Ascending aorta (tissue), 2 donors: Measurements from ENCODE around the gene TEX101. TPM values are rescaled to one million over a fixed set of nuclear protein-coding genes. Genes with fewer than 3 reads are reported as not detected.

Source experiments
- DNase-seq, 2 donors: peaks; one replicate each; pipeline ENCODE4 v3.0.0-alpha.2; 2019; ENCODE audit warnings: low spot score in 2 of 2
- H3K27ac ChIP-seq, 2 donors: fragments of 200-600 bp; sonication (generic); one replicate each; pipeline ENCODE4 v1.5.1; 2016 to 2017; ENCODE audit warnings: mild to moderate bottlenecking in 1 of 2
- H3K27me3 ChIP-seq: fragments of 200-600 bp; sonication (generic); one replicate; pipeline ENCODE4 v1.5.1; 2017
- H3K36me3 ChIP-seq, 2 donors: fragments of 200-600 bp; sonication (generic); one replicate each; pipeline ENCODE4 v1.5.1; 2016
- H3K4me1 ChIP-seq, 2 donors: fragments of 200-600 bp; sonication (generic); one replicate each; pipeline ENCODE4 v1.5.1; 2016 to 2017; ENCODE audit warnings: mild to moderate bottlenecking in 1 of 2
- H3K4me3 ChIP-seq, 2 donors: fragments of 200-600 bp; sonication (generic); one replicate each; pipeline ENCODE4 v1.5.1; 2016 to 2017; ENCODE audit warnings: mild to moderate bottlenecking in 1 of 2
- H3K9me3 ChIP-seq, 2 donors: fragments of 200-600 bp; sonication (generic); one replicate each; pipeline ENCODE4 v1.5.1; 2016
- intact Hi-C: fragments of 100-400 bp; cut with DNase I; formaldehyde crosslinking; loops from one replicate; pipeline ENCODE4 v1.15.1; 2023
- total RNA-seq: library from RNA; depleted of rRNA; stranded (reverse); fragments of >200 nt; gene quantifications from one replicate; pipeline ENCODE4 v1.1.0, GENCODE V29; 2016
- TF ChIP-seq, protein P1 (sequence below), 3 experiments: fragments of 200-600 bp in 2 of 3; fragments of 450-650 bp in 1 of 3; sonication (generic) in 2 of 3; IDR thresholded peaks; one replicate each; pipeline ENCODE4 v1.5.1; 2016 to 2019; ENCODE audit warnings: antibody characterized with exemption in 3 of 3, mild to moderate bottlenecking in 1 of 3, moderate library complexity in 1 of 3

Gene TEX101
- total RNA-seq, 1 donor from 2014 or later = not detected

DNA sequence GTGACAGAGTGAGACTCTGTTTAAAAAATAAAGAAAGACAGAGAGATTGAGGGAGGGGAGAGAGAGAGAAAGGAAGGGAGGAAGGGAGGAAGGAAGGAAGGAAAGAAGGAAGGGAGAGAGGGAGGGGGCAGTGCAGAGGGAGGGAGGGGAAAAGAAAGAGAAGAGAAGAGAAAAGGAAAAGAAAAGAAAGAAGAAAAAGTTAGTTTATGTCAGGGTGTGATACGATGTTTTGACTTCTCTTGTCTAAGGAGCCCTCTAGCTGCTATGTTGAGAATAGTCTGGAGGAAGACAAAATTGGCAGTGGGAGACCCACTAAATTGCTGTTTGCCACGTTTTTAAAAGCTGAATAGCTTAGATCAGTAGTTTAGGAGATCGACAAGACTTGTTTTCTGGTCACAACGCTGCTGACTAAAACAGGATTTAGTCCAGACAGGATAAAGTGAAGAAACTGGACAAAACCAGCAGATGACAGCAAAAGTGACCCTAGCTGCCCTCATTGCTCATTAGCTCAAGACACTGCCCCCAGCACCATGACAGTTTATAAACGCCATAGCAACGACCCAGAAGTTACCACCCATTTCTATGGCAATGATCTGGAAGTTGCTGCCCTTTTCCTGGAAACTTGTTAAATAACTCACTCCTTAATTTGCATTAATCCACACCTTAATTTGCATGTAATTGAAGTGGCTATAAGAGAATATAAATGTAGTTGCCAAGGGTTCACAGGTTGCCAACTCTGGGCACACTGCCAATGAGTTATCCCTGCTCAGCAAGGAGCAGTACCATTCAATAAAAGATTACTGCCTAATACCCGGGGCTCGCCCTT, 11.1 kb downstream of the TEX101 start:
- Histone ChIP-seq H3K9me3 (no peaks in the 10 kb centered on the region), H3K27ac (no peak overlapping the region), H3K36me3 (no peaks in the 10 kb centered on the region), H3K4me3 (no peak overlapping the region), H3K27me3 (no peaks in the 10 kb centered on the region), H3K4me1 (no peaks in the 10 kb centered on the region)
- intact Hi-C loops = no loop called here
- TF ChIP-seq, protein P1, sequence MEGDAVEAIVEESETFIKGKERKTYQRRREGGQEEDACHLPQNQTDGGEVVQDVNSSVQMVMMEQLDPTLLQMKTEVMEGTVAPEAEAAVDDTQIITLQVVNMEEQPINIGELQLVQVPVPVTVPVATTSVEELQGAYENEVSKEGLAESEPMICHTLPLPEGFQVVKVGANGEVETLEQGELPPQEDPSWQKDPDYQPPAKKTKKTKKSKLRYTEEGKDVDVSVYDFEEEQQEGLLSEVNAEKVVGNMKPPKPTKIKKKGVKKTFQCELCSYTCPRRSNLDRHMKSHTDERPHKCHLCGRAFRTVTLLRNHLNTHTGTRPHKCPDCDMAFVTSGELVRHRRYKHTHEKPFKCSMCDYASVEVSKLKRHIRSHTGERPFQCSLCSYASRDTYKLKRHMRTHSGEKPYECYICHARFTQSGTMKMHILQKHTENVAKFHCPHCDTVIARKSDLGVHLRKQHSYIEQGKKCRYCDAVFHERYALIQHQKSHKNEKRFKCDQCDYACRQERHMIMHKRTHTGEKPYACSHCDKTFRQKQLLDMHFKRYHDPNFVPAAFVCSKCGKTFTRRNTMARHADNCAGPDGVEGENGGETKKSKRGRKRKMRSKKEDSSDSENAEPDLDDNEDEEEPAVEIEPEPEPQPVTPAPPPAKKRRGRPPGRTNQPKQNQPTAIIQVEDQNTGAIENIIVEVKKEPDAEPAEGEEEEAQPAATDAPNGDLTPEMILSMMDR (IDR thresholded peaks at IDR 0.05) = no peak
- DNase-seq = no peak

DNA sequence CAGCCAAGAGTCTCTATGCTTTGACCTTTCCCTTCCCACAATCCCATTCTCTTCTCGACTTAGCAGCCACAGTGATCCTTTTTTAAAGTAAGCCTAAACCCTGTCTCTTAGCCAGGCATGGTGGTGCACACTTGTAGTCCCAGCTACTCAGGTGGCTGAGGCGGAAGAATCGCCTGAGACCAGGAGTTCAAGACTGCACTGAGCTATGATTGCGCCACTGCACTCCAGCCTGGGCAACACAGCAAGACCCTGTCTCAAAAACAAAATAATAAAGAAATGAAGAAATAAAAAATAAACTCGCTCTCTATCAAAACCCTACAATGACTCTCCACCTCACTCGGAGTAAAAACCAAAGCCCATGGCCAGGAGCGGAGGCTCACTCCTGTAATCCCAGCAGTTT, 14.7 kb downstream of the TEX101 start:
- H3K4me1 ChIP-seq = no peaks in the 10 kb centered on the region
- TF ChIP-seq, protein P1 (IDR thresholded peaks at IDR 0.05) = no peak
- intact Hi-C loops = no loop called here
- H3K4me3 ChIP-seq = no peak overlapping the region
- no peaks in the 10 kb centered on the region for H3K9me3 ChIP-seq
- H3K27ac ChIP-seq = no peak overlapping the region
- no peak for DNase-seq
- no peaks in the 10 kb centered on the region for H3K27me3 ChIP-seq
- no peaks in the 10 kb centered on the region for H3K36me3 ChIP-seq

DNA sequence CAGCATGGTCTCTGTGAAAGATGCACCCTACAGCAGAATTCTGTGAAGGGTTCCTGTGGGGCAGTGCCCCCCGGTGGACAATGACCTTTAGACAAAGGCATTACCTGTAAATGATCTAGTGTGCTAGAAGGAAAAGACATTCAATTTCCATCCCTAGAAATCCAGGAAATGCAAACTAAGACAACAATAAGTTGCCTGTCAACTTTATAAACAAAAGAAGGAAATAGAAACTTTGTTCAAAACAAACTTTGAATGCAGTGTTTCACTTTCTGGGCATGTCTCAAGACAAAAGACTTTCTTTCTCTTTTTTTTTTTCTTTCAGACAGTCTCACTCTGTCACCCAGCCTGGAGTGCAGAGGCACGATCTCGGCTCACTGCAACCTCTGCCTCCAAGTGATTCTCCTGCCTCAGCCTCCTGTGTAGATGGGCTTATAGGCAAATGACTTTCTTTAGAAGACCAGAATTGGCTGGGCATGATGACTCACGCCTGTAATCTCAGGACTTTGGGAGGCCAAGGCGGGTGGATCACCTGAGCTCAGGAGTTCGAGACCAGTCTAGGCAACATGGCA, 15.5 kb downstream of the TEX101 start:
- TF ChIP-seq, protein P1 (IDR thresholded peaks at IDR 0.05) = no peak
- no peaks in the 10 kb centered on the region for H3K9me3 ChIP-seq
- H3K4me1 ChIP-seq = no peaks in the 10 kb centered on the region
- no peak for DNase-seq
- H3K27ac ChIP-seq = no peak overlapping the region
- no peak overlapping the region for H3K4me3 ChIP-seq
- H3K36me3 ChIP-seq = no peaks in the 10 kb centered on the region
- intact Hi-C loops = no loop called here
- H3K27me3 ChIP-seq = no peaks in the 10 kb centered on the region

DNA sequence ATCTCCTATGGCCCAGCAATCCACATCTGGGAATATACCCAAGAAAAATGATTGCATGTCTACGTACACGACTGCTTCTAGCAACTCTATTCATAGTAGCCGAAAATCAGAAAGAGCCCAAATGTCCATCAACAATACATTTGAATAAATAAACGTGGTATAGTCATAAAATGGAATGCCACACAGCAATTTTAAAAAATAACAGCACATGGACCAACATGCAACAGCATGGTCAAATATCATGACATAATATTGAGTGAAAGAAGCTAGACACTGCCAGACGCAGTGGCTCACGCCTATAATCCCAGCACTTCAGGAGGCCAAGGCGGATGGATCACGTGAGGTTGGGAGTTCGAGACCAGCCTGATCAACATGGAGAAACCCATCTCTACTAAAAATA, 16.3 kb downstream of the TEX101 start:
- Histone ChIP-seq H3K27me3 (no peaks in the 10 kb centered on the region), H3K4me3 (no peak overlapping the region), H3K9me3 (no peaks in the 10 kb centered on the region), H3K36me3 (no peaks in the 10 kb centered on the region), H3K4me1 (no peaks in the 10 kb centered on the region), H3K27ac (no peak overlapping the region)
- intact Hi-C loops = no loop called here
- TF ChIP-seq, protein P1 (IDR thresholded peaks at IDR 0.05) = no peak
- no peak for DNase-seq

DNA sequence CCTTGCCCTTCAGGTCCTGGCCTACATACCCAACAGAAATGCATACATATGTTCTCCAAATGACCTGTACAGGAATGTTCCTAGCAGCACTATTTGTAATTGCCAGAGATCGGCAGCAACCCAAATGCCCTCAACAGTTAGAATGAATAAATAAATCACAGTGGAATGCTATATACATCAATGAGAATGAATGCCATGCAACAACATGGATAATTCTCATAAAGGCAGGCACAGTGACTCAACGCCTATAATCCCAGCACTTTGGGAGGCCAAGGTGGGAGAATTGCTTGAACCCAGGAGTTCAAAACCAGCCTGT, 18.6 kb downstream of the TEX101 start:
- no peaks in the 10 kb centered on the region for H3K9me3 ChIP-seq
- H3K4me3 ChIP-seq = no peak overlapping the region
- H3K4me1 ChIP-seq = no peaks in the 10 kb centered on the region
- intact Hi-C loops = no loop called here
- H3K27ac ChIP-seq = no peak overlapping the region
- no peaks in the 10 kb centered on the region for H3K36me3 ChIP-seq
- H3K27me3 ChIP-seq = no peaks in the 10 kb centered on the region
- TF ChIP-seq, protein P1 (IDR thresholded peaks at IDR 0.05) = no peak
- DNase-seq = no peak
